HEK293 (cell line): ENCODE data around the gene HMX3.

Experiments used
- GLI4 ChIP-seq: fragments of 450-650 bp; formaldehyde crosslinking; IDR thresholded peaks from 2 replicates; pipeline ENCODE4 v1.5.1; 2016; ENCODE audit warnings: missing biosample characterization, missing genetic modification characterization
- ZNF274 ChIP-seq, 2 experiments: fragments of 200-500 bp in 1 of 2; fragments of 450-650 bp in 1 of 2; sonication (Bioruptor generic) in 1 of 2; formaldehyde crosslinking in 1 of 2; IDR thresholded peaks; 2 replicates each; pipeline versions ENCODE4 v1.5.1 to v1.6.1; 2014 to 2016; ENCODE audit warnings: borderline replicate concordance in 1 of 2, inconsistent platforms in 1 of 2, low read length in 1 of 2, missing biosample characterization in 1 of 2, missing genetic modification characterization in 1 of 2
- ZNF707 ChIP-seq: fragments of 450-650 bp; formaldehyde crosslinking; IDR thresholded peaks from 2 replicates; pipeline ENCODE4 v1.5.1; 2016; ENCODE audit warnings: missing biosample characterization, missing genetic modification characterization
- ZNF843 ChIP-seq: fragments of 450-650 bp; formaldehyde crosslinking; IDR thresholded peaks from 2 replicates; pipeline ENCODE4 v1.5.1; 2016; ENCODE audit warnings: missing biosample characterization, missing genetic modification characterization
- TF ChIP-seq, protein P1 (sequence below): fragments of 450-650 bp; formaldehyde crosslinking; IDR thresholded peaks from 2 replicates; pipeline ENCODE4 v1.5.1; 2016; ENCODE audit warnings: missing biosample characterization, missing genetic modification characterization
- TF ChIP-seq, protein P2 (sequence below): fragments of 450-650 bp; formaldehyde crosslinking; IDR thresholded peaks from 2 replicates; pipeline ENCODE4 v1.5.1; 2016; ENCODE audit warnings: missing biosample characterization, missing genetic modification characterization, low read depth

DNA sequence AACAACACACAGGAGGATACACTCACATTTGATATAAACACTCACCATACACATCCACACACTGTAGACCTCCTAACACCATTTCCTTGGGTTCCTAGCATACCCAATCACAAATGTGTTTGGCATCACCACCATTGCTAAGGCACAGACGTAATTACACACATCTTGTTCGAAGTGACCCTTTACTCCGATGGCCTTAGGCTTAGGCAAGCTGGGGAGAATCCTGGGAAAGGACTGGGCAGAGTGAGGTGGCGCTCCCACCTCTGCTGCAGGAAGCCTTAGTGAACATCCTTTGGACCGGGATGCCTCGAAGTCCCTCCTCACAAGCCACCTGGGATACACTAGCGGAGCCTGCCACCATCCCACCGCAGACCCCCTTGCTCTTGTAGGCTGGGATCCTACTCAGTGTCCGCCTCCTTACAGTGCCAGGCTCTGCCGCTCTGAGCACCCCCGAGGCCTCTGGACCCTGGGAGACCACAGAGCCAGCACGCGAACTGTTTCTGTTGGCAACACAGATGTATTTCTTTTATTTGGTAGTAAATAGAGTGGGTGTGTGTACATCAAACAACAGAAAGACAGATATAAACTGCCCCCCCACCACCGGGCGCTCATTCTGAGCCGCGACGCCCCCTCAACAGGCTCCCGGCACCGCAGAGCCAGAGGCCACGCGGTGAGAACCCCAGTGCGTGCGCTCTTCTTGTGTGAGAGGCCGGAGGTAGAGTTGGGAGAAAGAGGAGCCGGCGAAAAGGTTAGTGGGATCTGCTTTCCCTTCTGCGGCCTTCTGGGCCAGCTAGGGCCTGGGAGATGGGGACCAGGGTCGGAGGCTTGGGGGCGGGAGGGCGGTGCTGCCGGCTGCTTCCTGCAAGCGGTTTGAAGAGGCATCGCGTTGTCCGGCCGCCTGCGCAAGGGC, 6.3 kb downstream of the HMX3 start:
- TF ChIP-seq ZNF843 (tag by site-specific recombination) (no peak), ZNF707 (no peak), ZNF274 (IDR thresholded peaks at IDR 0.05; ENCODE audit: low read length) (no peak), ZNF274 (tag by site-specific recombination; IDR thresholded peaks at IDR 0.05; ENCODE audit: borderline replicate concordance) (no peak), GLI4 (tag by site-specific recombination) (no peak)
- TF ChIP-seq, protein P1, sequence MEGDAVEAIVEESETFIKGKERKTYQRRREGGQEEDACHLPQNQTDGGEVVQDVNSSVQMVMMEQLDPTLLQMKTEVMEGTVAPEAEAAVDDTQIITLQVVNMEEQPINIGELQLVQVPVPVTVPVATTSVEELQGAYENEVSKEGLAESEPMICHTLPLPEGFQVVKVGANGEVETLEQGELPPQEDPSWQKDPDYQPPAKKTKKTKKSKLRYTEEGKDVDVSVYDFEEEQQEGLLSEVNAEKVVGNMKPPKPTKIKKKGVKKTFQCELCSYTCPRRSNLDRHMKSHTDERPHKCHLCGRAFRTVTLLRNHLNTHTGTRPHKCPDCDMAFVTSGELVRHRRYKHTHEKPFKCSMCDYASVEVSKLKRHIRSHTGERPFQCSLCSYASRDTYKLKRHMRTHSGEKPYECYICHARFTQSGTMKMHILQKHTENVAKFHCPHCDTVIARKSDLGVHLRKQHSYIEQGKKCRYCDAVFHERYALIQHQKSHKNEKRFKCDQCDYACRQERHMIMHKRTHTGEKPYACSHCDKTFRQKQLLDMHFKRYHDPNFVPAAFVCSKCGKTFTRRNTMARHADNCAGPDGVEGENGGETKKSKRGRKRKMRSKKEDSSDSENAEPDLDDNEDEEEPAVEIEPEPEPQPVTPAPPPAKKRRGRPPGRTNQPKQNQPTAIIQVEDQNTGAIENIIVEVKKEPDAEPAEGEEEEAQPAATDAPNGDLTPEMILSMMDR (tag by site-specific recombination) = no peak
- TF ChIP-seq, protein P2, sequence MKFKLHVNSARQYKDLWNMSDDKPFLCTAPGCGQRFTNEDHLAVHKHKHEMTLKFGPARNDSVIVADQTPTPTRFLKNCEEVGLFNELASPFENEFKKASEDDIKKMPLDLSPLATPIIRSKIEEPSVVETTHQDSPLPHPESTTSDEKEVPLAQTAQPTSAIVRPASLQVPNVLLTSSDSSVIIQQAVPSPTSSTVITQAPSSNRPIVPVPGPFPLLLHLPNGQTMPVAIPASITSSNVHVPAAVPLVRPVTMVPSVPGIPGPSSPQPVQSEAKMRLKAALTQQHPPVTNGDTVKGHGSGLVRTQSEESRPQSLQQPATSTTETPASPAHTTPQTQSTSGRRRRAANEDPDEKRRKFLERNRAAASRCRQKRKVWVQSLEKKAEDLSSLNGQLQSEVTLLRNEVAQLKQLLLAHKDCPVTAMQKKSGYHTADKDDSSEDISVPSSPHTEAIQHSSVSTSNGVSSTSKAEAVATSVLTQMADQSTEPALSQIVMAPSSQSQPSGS (tag by site-specific recombination) = no peak
